NCI-H1417 (cell line): ENCODE data around the gene HK1.

ENCODE experiments used
- DNase-seq, 3 experiments: peaks; one replicate each; lab custom pipeline; 2025; lab: John Stamatoyannopoulos, UW

Gene HK1

GRCh38 chr10:69406302-69406811 is 128.1 kb downstream of the HK1 start:
- DNase-seq, result no peak

- DNase-seq, result no peak
Measured at GRCh38 chr10:69406816-69407580, 128.7 kb downstream of the HK1 start.

- DNase-seq, result peak in 2 of 3 experiments; percentile 18 to 45
Measured at GRCh38 chr10:69407621-69408301, 129.5 kb downstream of the HK1 start.

GRCh38 chr10:69408318-69409175 is 130.3 kb downstream of the HK1 start:
- DNase-seq, result peak; percentile 80 to 93 (median 82)

- DNase-seq, result no peak
Measured at GRCh38 chr10:69409176-69409495, 130.8 kb downstream of the HK1 start.

- no peak for DNase-seq
Measured at GRCh38 chr10:69409968-69410367, 131.7 kb downstream of the HK1 start.

GRCh38 chr10:69410487-69410886 is 132.2 kb downstream of the HK1 start:
- no peak for DNase-seq

GRCh38 chr10:69411476-69411875 is 133.2 kb downstream of the HK1 start:
- no peak for DNase-seq

- DNase-seq, result no peak
Measured at GRCh38 chr10:69412232-69412790, 134.0 kb downstream of the HK1 start.

GRCh38 chr10:69413221-69413865 is 135.0 kb downstream of the HK1 start:
- peak in 1 of 3 experiments; percentile 18 for DNase-seq

- no peak for DNase-seq
Measured at GRCh38 chr10:69414036-69415018, 136.0 kb downstream of the HK1 start.

GRCh38 chr10:69415049-69415448 is 136.8 kb downstream of the HK1 start:
- DNase-seq, result no peak

- no peak for DNase-seq
Measured at GRCh38 chr10:69415951-69416350, 137.7 kb downstream of the HK1 start.

GRCh38 chr10:69416695-69417094 is 138.4 kb downstream of the HK1 start, which contains the start of gene TACR2:
TACR2 (minus strand) TSS chr10:69416918; CDS start chr10:69416323, 595 bp downstream.
- DNase-seq, result no peak

GRCh38 chr10:69417542-69417941 is 139.2 kb downstream of the HK1 start:
- no peak for DNase-seq

GRCh38 chr10:69418052-69418752 is 139.9 kb downstream of the HK1 start:
- DNase-seq, result no peak

GRCh38 chr10:69419096-69419743 is 140.9 kb downstream of the HK1 start:
- DNase-seq, result no peak

GRCh38 chr10:69419744-69420126 is 141.4 kb downstream of the HK1 start:
- DNase-seq, result no peak
